Liver (tissue), 9 donors: ENCODE measurements around the gene SPEN. TPM values are rescaled to one million over a fixed set of nuclear protein-coding genes. Genes with fewer than 3 reads are reported as not detected.

Experiments
- DNase-seq: peaks from one replicate; pipeline ENCODE4 v3.0.0-alpha.2; 2017; ENCODE audit warnings: low spot score
- H3K27ac ChIP-seq, 2 donors: one replicate each; pipeline ENCODE4 v1.7.0; 2013; ENCODE audit warnings: inconsistent platforms in 2 of 2, low read length in 2 of 2, control low read depth in 1 of 2, low read depth in 1 of 2, mild to moderate bottlenecking in 1 of 2
- H3K27me3 ChIP-seq, 4 donors: one replicate each; pipeline versions ENCODE4 v1.6.1 to v1.7.0; 2013; ENCODE audit warnings: low read length in 3 of 4, inconsistent platforms in 1 of 4, mild to moderate bottlenecking in 1 of 4, moderate library complexity in 1 of 4; ENCODE audit not compliant: control insufficient read depth in 4 of 4, insufficient read depth in 4 of 4
- H3K36me3 ChIP-seq, 4 donors: one replicate each; pipeline versions ENCODE4 v1.6.1 to v1.7.0; 2013; ENCODE audit warnings: low read length in 3 of 4, mild to moderate bottlenecking in 3 of 4, low read depth in 1 of 4, moderate library complexity in 1 of 4; ENCODE audit not compliant: control insufficient read depth in 4 of 4, insufficient read depth in 3 of 4
- H3K4me1 ChIP-seq, 4 donors: one replicate each; pipeline versions ENCODE4 v1.6.1 to v1.7.0; 2013; ENCODE audit warnings: low read length in 3 of 4, mild to moderate bottlenecking in 3 of 4, moderate library complexity in 1 of 4; ENCODE audit not compliant: control insufficient read depth in 4 of 4, insufficient read depth in 4 of 4
- H3K4me3 ChIP-seq, 3 donors: one replicate each; pipeline versions ENCODE4 v1.6.1 to v1.7.0; 2013; ENCODE audit warnings: low read length in 3 of 3, control low read depth in 1 of 3, low read depth in 1 of 3, mild to moderate bottlenecking in 1 of 3
- H3K9ac ChIP-seq, 2 donors: one replicate each; pipeline ENCODE4 v1.7.0; 2013; ENCODE audit warnings: low read length in 2 of 2, mild to moderate bottlenecking in 2 of 2, moderate library complexity in 2 of 2, control low read depth in 1 of 2, low read depth in 1 of 2
- H3K9me3 ChIP-seq, 4 donors: one replicate each; pipeline versions ENCODE4 v1.6.1 to v1.7.0; 2013; ENCODE audit warnings: low read length in 3 of 4; ENCODE audit not compliant: control insufficient read depth in 4 of 4
- EGR1 ChIP-seq, 2 donors: IDR thresholded peaks; 2 replicates each; pipeline ENCODE4 v1.6.1; 2016 to 2018; ENCODE audit warnings: antibody characterized with exemption in 2 of 2, low read depth in 2 of 2
- FOXA1 ChIP-seq: IDR thresholded peaks from 2 replicates; pipeline ENCODE4 v1.6.1; 2016; ENCODE audit warnings: antibody characterized with exemption
- FOXA2 ChIP-seq: IDR thresholded peaks from 2 replicates; pipeline ENCODE4 v1.6.1; 2016; ENCODE audit warnings: antibody characterized with exemption
- GABPA ChIP-seq, 2 donors: IDR thresholded peaks in 1 of 2; conservative IDR thresholded peaks in 1 of 2; 2 replicates each; pipeline ENCODE4 v1.6.1; 2016; ENCODE audit warnings: antibody characterized with exemption in 2 of 2, mild to moderate bottlenecking in 1 of 2, moderate library complexity in 1 of 2
- HNF4A ChIP-seq, 2 donors: conservative IDR thresholded peaks; 2 replicates each; pipeline ENCODE4 v1.6.1; 2016; ENCODE audit warnings: antibody characterized with exemption in 2 of 2, mild to moderate bottlenecking in 2 of 2
- HNF4G ChIP-seq: IDR thresholded peaks from 2 replicates; pipeline ENCODE4 v1.6.1; 2016; ENCODE audit warnings: antibody characterized with exemption
- JUND ChIP-seq, 2 donors: IDR thresholded peaks; 2 replicates each; pipeline ENCODE4 v1.6.1; 2016; ENCODE audit warnings: antibody characterized with exemption in 2 of 2
- NR2F2 ChIP-seq: IDR thresholded peaks from 2 replicates; pipeline ENCODE4 v1.6.1; 2016; ENCODE audit warnings: antibody characterized with exemption
- RAD21 ChIP-seq, 2 donors: IDR thresholded peaks; 2 replicates each; pipeline ENCODE4 v1.6.1; 2016; ENCODE audit warnings: antibody characterized with exemption in 2 of 2, mild to moderate bottlenecking in 2 of 2
- RXRA ChIP-seq, 2 donors: IDR thresholded peaks; 2 replicates each; pipeline ENCODE4 v1.6.1; 2017 to 2018; ENCODE audit warnings: antibody characterized with exemption in 2 of 2, mild to moderate bottlenecking in 1 of 2
- SP1 ChIP-seq: IDR thresholded peaks from 2 replicates; pipeline ENCODE4 v1.6.1; 2018; ENCODE audit warnings: antibody characterized with exemption, mild to moderate bottlenecking
- TAF1 ChIP-seq: conservative IDR thresholded peaks from 2 replicates; pipeline ENCODE4 v1.6.1; 2016; ENCODE audit warnings: antibody characterized with exemption, mild to moderate bottlenecking
- YY1 ChIP-seq: IDR thresholded peaks from 2 replicates; pipeline ENCODE4 v1.6.1; 2016; ENCODE audit warnings: antibody characterized with exemption, mild to moderate bottlenecking
- WGBS: extraction: QIAGEN DNeasy Blood & Tissue Kit; methylation state at CpG from one replicate; pipeline ENCODE4 v1.1.7; 2013; 5-methylcytosine and 5-hydroxymethylcytosine counted together
- polyA plus RNA-seq, 2 donors: library from polyadenylated mRNA; stranded (reverse) in 1 of 2; unstranded in 1 of 2; fragments of 200-250 nt in 1 of 2; fragments of >200 nt in 1 of 2; fragmentation: Nextera tagmentation in 1 of 2; extraction: Ambion mirVana in 1 of 2; gene quantifications; one replicate each; pipeline versions ENCODE4 v1.2.1 to v1.2.3, GENCODE V29; 2013 to 2015
- total RNA-seq, 2 donors: library from RNA; depleted of rRNA; stranded (reverse); fragments of >200 nt; gene quantifications; one replicate each; pipeline ENCODE4 v1.2.3, GENCODE V29; 2014
- TF ChIP-seq, protein P1 (sequence below): IDR thresholded peaks from 2 replicates; pipeline ENCODE4 v1.6.1; 2016; ENCODE audit warnings: antibody characterized with exemption
- TF ChIP-seq, protein P2 (sequence below): IDR thresholded peaks from 2 replicates; pipeline ENCODE4 v1.6.1; 2016; ENCODE audit warnings: antibody characterized with exemption
- TF ChIP-seq, protein P3 (sequence below): IDR thresholded peaks from 2 replicates; pipeline ENCODE4 v1.6.1; 2016; ENCODE audit warnings: antibody characterized with exemption
- TF ChIP-seq, protein P4 (sequence below): fragments of 150-350 bp; IDR thresholded peaks from 2 replicates; pipeline ENCODE4 v1.5.1; 2017; ENCODE audit warnings: improper control_type of control experiment, low read depth, low read length; ENCODE audit not compliant: missing input control
- TF ChIP-seq, protein P5 (sequence below): IDR thresholded peaks from 2 replicates; pipeline ENCODE4 v1.6.1; 2016; ENCODE audit warnings: antibody characterized with exemption, mild to moderate bottlenecking
- donor health status: healthy.
- donor health status: healthy.
- donor health status: healthy.
- donor health status: healthy.
- donor health status: healthy.

Gene SPEN
- total and polyA plus RNA-seq, 4 donors = 7.4 to 29.4 (median 15.2) TPM

DNA sequence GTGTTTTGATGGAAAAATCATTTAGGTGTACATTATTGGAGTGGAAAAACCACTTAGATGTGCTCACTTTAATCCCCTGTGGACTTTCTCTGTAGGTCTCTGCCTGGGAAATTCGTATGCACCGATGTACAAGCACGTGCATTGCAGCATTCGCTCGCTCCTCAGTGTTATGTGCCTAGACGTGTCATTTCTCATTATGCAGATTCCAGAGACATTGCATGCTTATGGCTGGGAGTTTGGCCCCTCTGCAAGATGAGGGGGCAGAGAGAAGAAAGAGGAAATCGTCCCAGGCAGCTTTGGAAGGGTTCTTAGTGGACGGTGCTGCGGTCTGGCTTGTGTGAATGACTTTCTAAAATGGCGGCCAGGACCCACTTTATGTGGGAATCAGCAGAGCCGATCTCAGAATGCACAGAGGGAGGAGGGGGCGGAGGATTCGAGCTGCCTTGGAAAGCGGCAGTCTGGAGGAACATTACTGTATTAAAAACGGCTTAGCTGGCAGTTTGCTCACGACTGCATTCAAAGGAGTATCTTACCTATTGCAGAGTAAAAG, 2.3 kb downstream of the SPEN start:
- Histone ChIP-seq H3K4me1 (peaks cover 10 to 52% (median 34%) of the 10 kb centered on the region in 4 donors), H3K9ac (peak overlapping the region; percentile 76 to 99), H3K36me3 (no peaks in the 10 kb centered on the region), H3K27me3 (no peaks in the 10 kb centered on the region), H3K4me3 (peak overlapping the region; percentile 51 to 98 (median 91)), H3K27ac (peak overlapping the region; percentile 98), H3K9me3 (no peaks in the 10 kb centered on the region)
- DNase-seq = peak; percentile 54
- TF ChIP-seq GABPA (IDR thresholded peaks at IDR 0.05 in 1 of 2, conservative IDR thresholded peaks at IDR 0.05 in 1 of 2) (no peak), HNF4A (conservative IDR thresholded peaks at IDR 0.05) (no peak), RAD21 (IDR thresholded peaks at IDR 0.05) (no peak), FOXA1 (no peak), JUND (IDR thresholded peaks at IDR 0.05) (no peak), EGR1 (IDR thresholded peaks at IDR 0.05; ENCODE audit: low read depth in 2 of 2) (no peak), YY1 (peak; percentile 78), NR2F2 (no peak), SP1 (no peak)
- TF ChIP-seq, protein P1, sequence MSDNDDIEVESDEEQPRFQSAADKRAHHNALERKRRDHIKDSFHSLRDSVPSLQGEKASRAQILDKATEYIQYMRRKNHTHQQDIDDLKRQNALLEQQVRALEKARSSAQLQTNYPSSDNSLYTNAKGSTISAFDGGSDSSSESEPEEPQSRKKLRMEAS = peak; percentile 15
- TF ChIP-seq, protein P2, sequence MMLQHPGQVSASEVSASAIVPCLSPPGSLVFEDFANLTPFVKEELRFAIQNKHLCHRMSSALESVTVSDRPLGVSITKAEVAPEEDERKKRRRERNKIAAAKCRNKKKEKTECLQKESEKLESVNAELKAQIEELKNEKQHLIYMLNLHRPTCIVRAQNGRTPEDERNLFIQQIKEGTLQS = no peak
- TF ChIP-seq, protein P3, sequence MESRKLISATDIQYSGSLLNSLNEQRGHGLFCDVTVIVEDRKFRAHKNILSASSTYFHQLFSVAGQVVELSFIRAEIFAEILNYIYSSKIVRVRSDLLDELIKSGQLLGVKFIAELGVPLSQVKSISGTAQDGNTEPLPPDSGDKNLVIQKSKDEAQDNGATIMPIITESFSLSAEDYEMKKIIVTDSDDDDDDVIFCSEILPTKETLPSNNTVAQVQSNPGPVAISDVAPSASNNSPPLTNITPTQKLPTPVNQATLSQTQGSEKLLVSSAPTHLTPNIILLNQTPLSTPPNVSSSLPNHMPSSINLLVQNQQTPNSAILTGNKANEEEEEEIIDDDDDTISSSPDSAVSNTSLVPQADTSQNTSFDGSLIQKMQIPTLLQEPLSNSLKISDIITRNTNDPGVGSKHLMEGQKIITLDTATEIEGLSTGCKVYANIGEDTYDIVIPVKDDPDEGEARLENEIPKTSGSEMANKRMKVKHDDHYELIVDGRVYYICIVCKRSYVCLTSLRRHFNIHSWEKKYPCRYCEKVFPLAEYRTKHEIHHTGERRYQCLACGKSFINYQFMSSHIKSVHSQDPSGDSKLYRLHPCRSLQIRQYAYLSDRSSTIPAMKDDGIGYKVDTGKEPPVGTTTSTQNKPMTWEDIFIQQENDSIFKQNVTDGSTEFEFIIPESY = no peak
- 1% methylated on average over 16 of the region's 16 CpGs for WGBS

DNA sequence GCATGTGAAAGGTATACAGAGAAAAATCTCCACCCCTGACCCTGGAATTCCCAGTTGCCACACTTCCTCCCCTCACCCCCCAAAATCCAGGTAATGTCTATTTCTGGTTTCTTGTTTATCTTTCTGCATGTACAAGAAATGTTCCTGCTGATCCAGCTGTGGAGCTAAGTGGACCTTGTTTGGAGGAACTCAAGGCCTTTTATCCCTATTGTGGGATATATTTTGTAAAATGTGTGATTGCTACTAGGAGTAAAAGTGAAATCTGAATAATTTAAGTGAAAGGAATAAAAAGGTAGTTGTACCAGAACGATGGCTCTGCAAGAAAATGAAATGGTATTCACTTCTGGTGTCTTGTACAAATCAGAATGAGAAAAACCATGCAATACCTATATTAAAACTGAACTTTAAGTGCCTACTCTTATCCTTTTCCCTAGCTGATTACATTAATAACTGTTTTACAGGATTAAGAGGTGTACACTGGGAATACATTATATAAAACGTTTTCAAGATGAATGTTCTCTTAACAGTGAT, 3.0 kb downstream of the SPEN start:
- Histone ChIP-seq H3K9ac (peak overlapping the region; percentile 66 to 76), H3K9me3 (no peaks in the 10 kb centered on the region)
- DNase-seq = no peak

More for the DNA sequence above, 3.0 kb downstream of the SPEN start:
- peaks cover 7 to 46% (median 27%) of the 10 kb centered on the region in 4 donors for H3K4me1 ChIP-seq
- no peaks in the 10 kb centered on the region for H3K36me3 ChIP-seq
- TF ChIP-seq RXRA (IDR thresholded peaks at IDR 0.05) (peak in 1 of 2 donors; percentile 25), EGR1 (IDR thresholded peaks at IDR 0.05; ENCODE audit: low read depth in 2 of 2) (no peak), FOXA1 (peak; percentile 63), TAF1 (no peak), HNF4A (conservative IDR thresholded peaks at IDR 0.05) (peak; percentile 43 to 46), RAD21 (IDR thresholded peaks at IDR 0.05) (no peak), GABPA (IDR thresholded peaks at IDR 0.05 in 1 of 2, conservative IDR thresholded peaks at IDR 0.05 in 1 of 2) (no peak), SP1 (peak; percentile 19), FOXA2 (peak; percentile 54), HNF4G (no peak), JUND (IDR thresholded peaks at IDR 0.05) (peak in 1 of 2 donors; percentile 25), NR2F2 (no peak), YY1 (no peak)
- TF ChIP-seq, protein P1 = no peak
- TF ChIP-seq, protein P4, sequence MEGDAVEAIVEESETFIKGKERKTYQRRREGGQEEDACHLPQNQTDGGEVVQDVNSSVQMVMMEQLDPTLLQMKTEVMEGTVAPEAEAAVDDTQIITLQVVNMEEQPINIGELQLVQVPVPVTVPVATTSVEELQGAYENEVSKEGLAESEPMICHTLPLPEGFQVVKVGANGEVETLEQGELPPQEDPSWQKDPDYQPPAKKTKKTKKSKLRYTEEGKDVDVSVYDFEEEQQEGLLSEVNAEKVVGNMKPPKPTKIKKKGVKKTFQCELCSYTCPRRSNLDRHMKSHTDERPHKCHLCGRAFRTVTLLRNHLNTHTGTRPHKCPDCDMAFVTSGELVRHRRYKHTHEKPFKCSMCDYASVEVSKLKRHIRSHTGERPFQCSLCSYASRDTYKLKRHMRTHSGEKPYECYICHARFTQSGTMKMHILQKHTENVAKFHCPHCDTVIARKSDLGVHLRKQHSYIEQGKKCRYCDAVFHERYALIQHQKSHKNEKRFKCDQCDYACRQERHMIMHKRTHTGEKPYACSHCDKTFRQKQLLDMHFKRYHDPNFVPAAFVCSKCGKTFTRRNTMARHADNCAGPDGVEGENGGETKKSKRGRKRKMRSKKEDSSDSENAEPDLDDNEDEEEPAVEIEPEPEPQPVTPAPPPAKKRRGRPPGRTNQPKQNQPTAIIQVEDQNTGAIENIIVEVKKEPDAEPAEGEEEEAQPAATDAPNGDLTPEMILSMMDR = no peak
- TF ChIP-seq, protein P2 = no peak
- TF ChIP-seq, protein P3 = no peak
- TF ChIP-seq, protein P5, sequence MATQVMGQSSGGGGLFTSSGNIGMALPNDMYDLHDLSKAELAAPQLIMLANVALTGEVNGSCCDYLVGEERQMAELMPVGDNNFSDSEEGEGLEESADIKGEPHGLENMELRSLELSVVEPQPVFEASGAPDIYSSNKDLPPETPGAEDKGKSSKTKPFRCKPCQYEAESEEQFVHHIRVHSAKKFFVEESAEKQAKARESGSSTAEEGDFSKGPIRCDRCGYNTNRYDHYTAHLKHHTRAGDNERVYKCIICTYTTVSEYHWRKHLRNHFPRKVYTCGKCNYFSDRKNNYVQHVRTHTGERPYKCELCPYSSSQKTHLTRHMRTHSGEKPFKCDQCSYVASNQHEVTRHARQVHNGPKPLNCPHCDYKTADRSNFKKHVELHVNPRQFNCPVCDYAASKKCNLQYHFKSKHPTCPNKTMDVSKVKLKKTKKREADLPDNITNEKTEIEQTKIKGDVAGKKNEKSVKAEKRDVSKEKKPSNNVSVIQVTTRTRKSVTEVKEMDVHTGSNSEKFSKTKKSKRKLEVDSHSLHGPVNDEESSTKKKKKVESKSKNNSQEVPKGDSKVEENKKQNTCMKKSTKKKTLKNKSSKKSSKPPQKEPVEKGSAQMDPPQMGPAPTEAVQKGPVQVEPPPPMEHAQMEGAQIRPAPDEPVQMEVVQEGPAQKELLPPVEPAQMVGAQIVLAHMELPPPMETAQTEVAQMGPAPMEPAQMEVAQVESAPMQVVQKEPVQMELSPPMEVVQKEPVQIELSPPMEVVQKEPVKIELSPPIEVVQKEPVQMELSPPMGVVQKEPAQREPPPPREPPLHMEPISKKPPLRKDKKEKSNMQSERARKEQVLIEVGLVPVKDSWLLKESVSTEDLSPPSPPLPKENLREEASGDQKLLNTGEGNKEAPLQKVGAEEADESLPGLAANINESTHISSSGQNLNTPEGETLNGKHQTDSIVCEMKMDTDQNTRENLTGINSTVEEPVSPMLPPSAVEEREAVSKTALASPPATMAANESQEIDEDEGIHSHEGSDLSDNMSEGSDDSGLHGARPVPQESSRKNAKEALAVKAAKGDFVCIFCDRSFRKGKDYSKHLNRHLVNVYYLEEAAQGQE = peak; percentile 45
- no peak overlapping the region for H3K4me3 ChIP-seq
- WGBS = 16% methylated on average over 2 of the region's 2 CpGs
- peak overlapping the region; percentile 98 for H3K27ac ChIP-seq
- no peaks in the 10 kb centered on the region for H3K27me3 ChIP-seq
